Gastroesophageal sphincter (tissue), 3 donors: ENCODE measurements around the gene UBAP1L.

ENCODE experiments used
- EP300 ChIP-seq: sonication (generic); formaldehyde crosslinking; IDR thresholded peaks from one replicate; pipeline ENCODE4 v1.6.1; 2017; ENCODE audit warnings: antibody characterized with exemption, mild to moderate bottlenecking
- POLR2A ChIP-seq, 2 donors: fragments of 450-650 bp; IDR thresholded peaks; one replicate each; pipeline ENCODE4 v1.6.1; 2017; ENCODE audit warnings: antibody characterized with exemption in 2 of 2, mild to moderate bottlenecking in 2 of 2, moderate library complexity in 1 of 2
- POLR2AphosphoS5 ChIP-seq: sonication (generic); formaldehyde crosslinking; IDR thresholded peaks from one replicate; pipeline ENCODE4 v1.6.1; 2017; ENCODE audit warnings: antibody characterized with exemption
- TF ChIP-seq, protein P1 (sequence below), 4 experiments: fragments of 200-600 bp in 2 of 4; fragments of 450-650 bp in 2 of 4; sonication (generic) in 1 of 4; IDR thresholded peaks; one replicate each; pipeline ENCODE4 v1.5.1; 2017 to 2019; ENCODE audit warnings: antibody characterized with exemption in 4 of 4, mild to moderate bottlenecking in 2 of 4, moderate library complexity in 2 of 4

DNA sequence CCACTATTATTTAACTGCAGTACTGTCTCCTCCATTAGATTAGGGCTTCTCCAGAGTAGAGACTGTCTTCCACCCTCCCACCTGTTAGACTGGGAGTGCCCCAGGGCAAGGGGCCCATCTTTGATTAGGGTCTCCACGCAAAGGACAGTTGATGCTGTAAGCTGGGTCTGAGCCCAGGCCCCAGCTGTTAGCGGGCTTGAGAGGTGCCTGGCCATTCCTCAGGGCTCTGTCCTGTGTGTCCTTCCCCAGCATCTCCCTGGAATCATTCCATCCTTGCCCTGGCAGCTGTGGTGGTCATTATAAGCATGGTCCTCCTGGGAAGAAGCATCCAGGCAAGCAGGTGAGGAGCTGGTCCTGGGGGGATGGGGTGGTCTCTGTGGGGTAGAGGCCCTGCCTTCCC lies 63.7 kb downstream of the UBAP1L start:
- TF ChIP-seq POLR2A (IDR thresholded peaks at IDR 0.05) (no peak), POLR2AphosphoS5 (no peak), EP300 (no peak)
- TF ChIP-seq, protein P1, sequence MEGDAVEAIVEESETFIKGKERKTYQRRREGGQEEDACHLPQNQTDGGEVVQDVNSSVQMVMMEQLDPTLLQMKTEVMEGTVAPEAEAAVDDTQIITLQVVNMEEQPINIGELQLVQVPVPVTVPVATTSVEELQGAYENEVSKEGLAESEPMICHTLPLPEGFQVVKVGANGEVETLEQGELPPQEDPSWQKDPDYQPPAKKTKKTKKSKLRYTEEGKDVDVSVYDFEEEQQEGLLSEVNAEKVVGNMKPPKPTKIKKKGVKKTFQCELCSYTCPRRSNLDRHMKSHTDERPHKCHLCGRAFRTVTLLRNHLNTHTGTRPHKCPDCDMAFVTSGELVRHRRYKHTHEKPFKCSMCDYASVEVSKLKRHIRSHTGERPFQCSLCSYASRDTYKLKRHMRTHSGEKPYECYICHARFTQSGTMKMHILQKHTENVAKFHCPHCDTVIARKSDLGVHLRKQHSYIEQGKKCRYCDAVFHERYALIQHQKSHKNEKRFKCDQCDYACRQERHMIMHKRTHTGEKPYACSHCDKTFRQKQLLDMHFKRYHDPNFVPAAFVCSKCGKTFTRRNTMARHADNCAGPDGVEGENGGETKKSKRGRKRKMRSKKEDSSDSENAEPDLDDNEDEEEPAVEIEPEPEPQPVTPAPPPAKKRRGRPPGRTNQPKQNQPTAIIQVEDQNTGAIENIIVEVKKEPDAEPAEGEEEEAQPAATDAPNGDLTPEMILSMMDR (IDR thresholded peaks at IDR 0.05): no peak
